HepG2 (cell line): ENCODE data around the gene NPC2. TPM values are rescaled to one million over a fixed set of nuclear protein-coding genes. Genes with fewer than 3 reads are reported as not detected.

Experiments
- ATAC-seq: fragments of 200-7000 bp; cut with Tn5 transposase; 3 replicates; pipeline ENCODE4 v1.9.1; 2020; ENCODE audit warnings: mild to moderate bottlenecking, moderate library complexity
- BruUV-seq: library from RNA; stranded (reverse); fragments of 400-500 nt; replicated peaks from 2 replicates; lab custom pipeline; 2021; lab: Mats Ljungman, UMichigan
- CTCF ChIA-PET: fragments of 300-600 bp; formaldehyde crosslinking; extraction: SDS; loops from one replicate; lab custom pipeline; 2021; ENCODE audit warnings: low total read pairs, inconsistent platforms, low intra/inter-chr PET ratio; lab: Yijun Ruan, JAX
- POLR2A ChIA-PET: fragments of 350-600 bp; sonication (Branson Sonifier 250); formaldehyde crosslinking; loops from one replicate; lab custom pipeline; 2020; ENCODE audit warnings: antibody characterized with exemption, inconsistent platforms; lab: Yijun Ruan, JAX
- DNase-seq: peaks from one replicate; pipeline ENCODE4 v3.0.0-alpha.2; 2015; ENCODE audit warnings: low spot score
- FAIRE-seq: peaks from 3 replicates; lab custom pipeline; 2011; peaks lifted over from hg19 to GRCh38; lab: Jason Lieb, UNC
- H2AFZ ChIP-seq: one replicate; pipeline ENCODE4 v1.6.1; 2011; ENCODE audit warnings: low read length, inconsistent platforms
- H3K27ac ChIP-seq: fragments of 300-600 bp; 3 replicates; pipeline ENCODE4 v1.8.0; 2011; ENCODE audit warnings: mixed run types, mild to moderate bottlenecking, mixed read lengths, low read length, inconsistent platforms; ENCODE audit not compliant: insufficient read depth; ENCODE audit errors: extremely low read length
- H3K27me3 ChIP-seq, 2 experiments: fragments of 200-600 bp in 1 of 2; 2 replicates in 1 of 2; 3 replicates in 1 of 2; pipeline versions ENCODE4 v1.6.0 to v1.8.0; 2011; ENCODE audit warnings: low read length in 2 of 2, mild to moderate bottlenecking in 2 of 2, moderate library complexity in 2 of 2, inconsistent platforms in 1 of 2; ENCODE audit not compliant: insufficient read depth in 2 of 2, control insufficient read depth in 1 of 2
- H3K36me3 ChIP-seq, 2 experiments: fragments of 200-600 bp in 1 of 2; replicated peaks in 1 of 2; 2 replicates in 1 of 2; 3 replicates in 1 of 2; pipeline versions ENCODE4 v1.5.1 to v1.8.0; 2011; ENCODE audit warnings: low read length in 2 of 2, inconsistent platforms in 1 of 2; ENCODE audit not compliant: insufficient read depth in 2 of 2, control insufficient read depth in 1 of 2
- H3K4me1 ChIP-seq: 2 replicates; pipeline ENCODE4 v1.5.1; 2012; ENCODE audit warnings: low read length, inconsistent platforms; ENCODE audit not compliant: insufficient read depth
- H3K4me2 ChIP-seq: 2 replicates; pipeline ENCODE4 v1.6.0; 2011; ENCODE audit warnings: low read depth, low read length, inconsistent platforms
- H3K4me3 ChIP-seq, 3 experiments: fragments of 200-600 bp in 1 of 3; sonication (generic), shearing (Covaris generic) in 1 of 3; replicated peaks in 1 of 3; 2 replicates each; pipeline ENCODE4 v1.5.1; 2011 to 2016; ENCODE audit warnings: low read length in 3 of 3, inconsistent platforms in 2 of 3, low read depth in 2 of 3, mild to moderate bottlenecking in 2 of 3, control low read depth in 1 of 3, mixed read lengths in 1 of 3; ENCODE audit not compliant: insufficient read depth in 1 of 3
- H3K79me2 ChIP-seq: one replicate; pipeline ENCODE4 v1.6.1; 2011; ENCODE audit warnings: low read length, inconsistent platforms; ENCODE audit not compliant: insufficient read depth
- H3K9ac ChIP-seq: 2 replicates; pipeline ENCODE4 v1.6.0; 2011; ENCODE audit warnings: mild to moderate bottlenecking, low read depth, low read length, inconsistent platforms; ENCODE audit not compliant: insufficient read depth
- H3K9me3 ChIP-seq: 2 replicates; pipeline ENCODE4 v1.5.1; 2012; ENCODE audit warnings: mild to moderate bottlenecking, low read length
- H4K20me1 ChIP-seq: 2 replicates; pipeline ENCODE4 v1.6.0; 2011; ENCODE audit warnings: inconsistent platforms, mild to moderate bottlenecking, low read length, moderate library complexity; ENCODE audit not compliant: insufficient read depth
- CC2D1A ChIP-seq: sonication (generic); formaldehyde crosslinking; IDR thresholded peaks from 2 replicates; pipeline ENCODE4 v1.8.1; 2023; ENCODE audit warnings: mild to moderate bottlenecking, missing genetic modification reagents
- CHD4 ChIP-seq: fragments of 200-600 bp; sonication (generic); IDR thresholded peaks from 2 replicates; pipeline ENCODE4 v1.7.0; 2017; ENCODE audit warnings: mild to moderate bottlenecking, low read length, borderline replicate concordance
- CSRNP2 ChIP-seq: sonication (generic); formaldehyde crosslinking; conservative IDR thresholded peaks from 2 replicates; pipeline ENCODE4 v1.8.0; 2022; ENCODE audit warnings: low read depth, missing genetic modification reagents
- FOXJ3 ChIP-seq: sonication (generic); formaldehyde crosslinking; IDR thresholded peaks from 2 replicates; pipeline ENCODE4 v1.4.0; 2020; ENCODE audit warnings: missing genetic modification reagents, mild to moderate bottlenecking, borderline replicate concordance
- FOXO1 ChIP-seq: sonication (generic); formaldehyde crosslinking; IDR thresholded peaks from 2 replicates; pipeline ENCODE4 v1.4.0; 2020; ENCODE audit warnings: missing genetic modification reagents
- KDM4B ChIP-seq: sonication (generic); formaldehyde crosslinking; IDR thresholded peaks from 2 replicates; pipeline ENCODE4 v1.4.0; 2020; ENCODE audit warnings: missing genetic modification reagents
- MAZ ChIP-seq, 2 experiments: sonication (generic) in 1 of 2; formaldehyde crosslinking in 1 of 2; IDR thresholded peaks; 2 replicates each; pipeline versions ENCODE4 v1.5.0 to v1.6.1; 2012 to 2020; ENCODE audit warnings: low read depth in 2 of 2, mild to moderate bottlenecking in 2 of 2, borderline replicate concordance in 1 of 2, improper control_type of control experiment in 1 of 2, low read length in 1 of 2, missing genetic modification reagents in 1 of 2, moderate library complexity in 1 of 2
- NFKB2 ChIP-seq: sonication (generic); formaldehyde crosslinking; IDR thresholded peaks from 2 replicates; pipeline ENCODE4 v1.4.0; 2020; ENCODE audit warnings: missing genetic modification reagents, borderline replicate concordance
- SMAD1 ChIP-seq: sonication (generic); formaldehyde crosslinking; IDR thresholded peaks from 2 replicates; pipeline ENCODE4 v1.4.0; 2020; ENCODE audit warnings: missing genetic modification reagents, low read depth, mild to moderate bottlenecking, borderline replicate concordance
- TBX3 ChIP-seq: fragments of 450-650 bp; IDR thresholded peaks from 2 replicates; pipeline ENCODE4 v1.6.1; 2017; ENCODE audit warnings: antibody characterized with exemption, mild to moderate bottlenecking, inconsistent platforms, borderline replicate concordance
- TFDP2 ChIP-seq: sonication (generic); formaldehyde crosslinking; IDR thresholded peaks from 2 replicates; pipeline ENCODE4 v1.4.0; 2020; ENCODE audit warnings: missing genetic modification reagents
- ZBTB39 ChIP-seq: sonication (generic); formaldehyde crosslinking; IDR thresholded peaks from 2 replicates; pipeline ENCODE4 v1.5.0; 2020; ENCODE audit warnings: missing genetic modification reagents
- ZNF292 ChIP-seq: sonication (generic); formaldehyde crosslinking; IDR thresholded peaks from 2 replicates; pipeline ENCODE4 v1.8.1; 2022; ENCODE audit warnings: mild to moderate bottlenecking, low read depth, missing genetic modification reagents, borderline replicate concordance
- ZNF607 ChIP-seq: sonication (generic); formaldehyde crosslinking; IDR thresholded peaks from 2 replicates; pipeline ENCODE4 v1.5.1; 2020; ENCODE audit warnings: missing genetic modification reagents, mild to moderate bottlenecking, borderline replicate concordance
- ZSCAN20 ChIP-seq: sonication (generic); formaldehyde crosslinking; IDR thresholded peaks from 2 replicates; pipeline ENCODE4 v1.4.0; 2020; ENCODE audit warnings: missing genetic modification reagents, mild to moderate bottlenecking, borderline replicate concordance
- WGBS: methylation state at CpG from one replicate; pipeline ENCODE4 v1.1.6; 2017; ENCODE audit warnings: low lambda C conversion rate; 5-methylcytosine and 5-hydroxymethylcytosine counted together
- in situ Hi-C: cut with HindIII; loops from 2 replicates; pipeline ENCODE4 v1.10.0; 2017; ENCODE audit warnings: low pct_unique_long_range_greater_than_20kb; ENCODE audit not compliant: extremely low pct_ligation_motif_present
- intact Hi-C: fragments of 100-400 bp; cut with micrococcal nuclease; formaldehyde crosslinking; loops from one replicate; pipeline ENCODE4 v1.10.0; 2022; ENCODE audit not compliant: unreplicated experiment
- polyA plus RNA-seq, 8 experiments: library from polyadenylated mRNA; depleted of rRNA in 3 of 8; stranded (reverse) in 7 of 8; unstranded in 1 of 8; fragments of >200 nt; fragmentation: Illumina TruSeq in 4 of 8; extraction: Trizol in 4 of 8; gene quantifications; 2 replicates each; pipeline versions ENCODE4 v1.2.1 to v1.2.3, GENCODE V29; 2011 to 2016; ENCODE audit warnings: low read depth in 4 of 8, missing spikeins in 1 of 8, mixed read lengths in 1 of 8; ENCODE audit not compliant: insufficient read depth in 1 of 8
- total RNA-seq, 5 experiments: library from RNA; depleted of rRNA; stranded (reverse); fragments of >200 nt; fragmentation: Illumina TruSeq; extraction: Trizol; gene quantifications; 2 replicates each; pipeline ENCODE4 v1.2.3, GENCODE V29; 2016; ENCODE audit warnings: low read depth in 1 of 5

The NPC2 gene
- total and polyA plus RNA-seq, 2 of the 13 experiments (the other 11 are each of a cell fraction or from before 2014, with no cell fraction given): 132 to 164 TPM

- TF ChIP-seq CSRNP2 (CRISPR knock-in tag): no peak
- TF ChIP-seq ZSCAN20: no peak
- no peak for TF ChIP-seq SMAD1 (CRISPR knock-in tag)
- TF ChIP-seq ZNF607 (CRISPR knock-in tag): no peak
- TF ChIP-seq CC2D1A: no peak
Measured at GRCh38 chr14:74488786-74489397, 4.2 kb downstream of the NPC2 start (continued).

- ATAC-seq: no peak
- no peak for DNase-seq
- peaks cover 8 to 43% of the 10 kb centered on the region in 2 experiments for H3K36me3 ChIP-seq
- H3K4me2 ChIP-seq: no peak overlapping the region
- peaks cover 14% of the 10 kb centered on the region; the same call in 1 of the 2 replicates for H3K4me1 ChIP-seq
- no peak overlapping the region for H3K27ac ChIP-seq
- no peaks in the 10 kb centered on the region for H3K27me3 ChIP-seq
- H3K4me3 ChIP-seq: no peak overlapping the region
- no peak overlapping the region for H3K9ac ChIP-seq
- no peaks in the 10 kb centered on the region for H3K9me3 ChIP-seq
- no peaks in the 10 kb centered on the region; the same call in 1 of the 2 replicates for H4K20me1 ChIP-seq
- in situ Hi-C loops (no loop called here), intact Hi-C loops (no loop called here)
- H3K79me2 ChIP-seq: peaks cover 19% of the 10 kb centered on the region
- FAIRE-seq: no peak
- no peak overlapping the region for H2AFZ ChIP-seq
- CTCF ChIA-PET: no interaction called here
- POLR2A ChIA-PET: no interaction called here
- 98% methylated on average over 3 of the region's 3 CpGs for WGBS
- BruUV-seq: no TSS peak
- no peak for TF ChIP-seq MAZ (IDR thresholded peaks at IDR 0.05; ENCODE audit: borderline replicate concordance, low read depth, low read length)
- TF ChIP-seq MAZ (CRISPR knock-in tag; IDR thresholded peaks at IDR 0.05; ENCODE audit: low read depth): no peak
- no peak for TF ChIP-seq CHD4
- no peak for TF ChIP-seq TFDP2 (CRISPR knock-in tag)
- no peak for TF ChIP-seq ZBTB39 (CRISPR knock-in tag)
- TF ChIP-seq TBX3: no peak
- TF ChIP-seq FOXJ3: no peak
- no peak for TF ChIP-seq KDM4B
- no peak for TF ChIP-seq ZNF292
- no peak for TF ChIP-seq FOXO1 (CRISPR knock-in tag)
- TF ChIP-seq NFKB2 (CRISPR knock-in tag): no peak
Measured at GRCh38 chr14:74486164-74486563, 6.9 kb downstream of the NPC2 start.
